NT2/D1 (cell line): ENCODE data around the gene ZFYVE19.

Source experiments
- SUZ12 ChIP-seq: IDR thresholded peaks from 2 replicates; pipeline ENCODE4 v1.6.1; 2011; ENCODE audit not compliant: insufficient read length, insufficient read depth; ENCODE audit errors: extremely low read depth
- YY1 ChIP-seq: IDR thresholded peaks from 2 replicates; pipeline ENCODE4 v1.6.1; 2011; ENCODE audit not compliant: insufficient read length, insufficient read depth
- ZNF274 ChIP-seq: IDR thresholded peaks from 2 replicates; pipeline ENCODE4 v1.6.1; 2011; ENCODE audit warnings: mild to moderate bottlenecking, low read depth, low read length

- no peak for TF ChIP-seq ZNF274
- TF ChIP-seq YY1 = no peak
- TF ChIP-seq SUZ12 = no peak
Observed at GRCh38 chr15:40789999-40790398, 16.9 kb upstream of the ZFYVE19 start.
